Stimulated activated CD4-positive, alpha-beta T cell treated with anti-CD3 and anti-CD28 coated beads, Interleukin-4, amount 100 ng/mL, for 4 hours (primary cell): Measurements from ENCODE around the gene KCP.
"Not testable (repeated sequence)": the region's sequence is repeated elsewhere in the genome, so short reads cannot be mapped to it uniquely, and the experiment has no call there.

Experiments used
- DNase-seq, 2 experiments: peaks; one replicate each; pipeline ENCODE4 v3.0.0-alpha.2; 2020

KCP gene

GRCh38 chr7:128920913-128921582 lies 10.5 kb upstream of the KCP start:
- DNase-seq, result no peak

- DNase-seq, result no peak
Measured at GRCh38 chr7:128919881-128920799, 9.6 kb upstream of the KCP start.

- no peak for DNase-seq
Measured at GRCh38 chr7:128919241-128919640, 8.7 kb upstream of the KCP start.

- no peak for DNase-seq
Measured at GRCh38 chr7:128918016-128918665, 7.6 kb upstream of the KCP start.

- DNase-seq, result no peak
Measured at GRCh38 chr7:128917122-128917521, 6.6 kb upstream of the KCP start.

- no peak for DNase-seq
Measured at GRCh38 chr7:128916643-128916915, 6.1 kb upstream of the KCP start.

- DNase-seq, result no peak
Measured at GRCh38 chr7:128915841-128916642, 5.5 kb upstream of the KCP start.

- DNase-seq, result no peak
Measured at GRCh38 chr7:128915271-128915819, 4.8 kb upstream of the KCP start.

- no peak for DNase-seq
Measured at GRCh38 chr7:128914566-128915151, 4.2 kb upstream of the KCP start.

- no peak for DNase-seq
Measured at GRCh38 chr7:128913870-128914565, 3.5 kb upstream of the KCP start.

GRCh38 chr7:128912709-128913495 lies 2.4 kb upstream of the KCP start:
- DNase-seq, result not testable (repeated sequence)

- no peak for DNase-seq
Measured at GRCh38 chr7:128912281-128912680, 1.8 kb upstream of the KCP start.

- no peak for DNase-seq
Measured at GRCh38 chr7:128911423-128912031, 1.0 kb upstream of the KCP start.

- no peak for DNase-seq
Measured at GRCh38 chr7:128909625-128910568, 612 bp downstream of the KCP start.

GRCh38 chr7:128908750-128909624 lies 1.5 kb downstream of the KCP start:
- DNase-seq, result no peak

GRCh38 chr7:128906766-128907559 lies 3.5 kb downstream of the KCP start:
- DNase-seq, result no peak
